ENCODE measurements around the gene MTMR4. TPM values are rescaled to one million over a fixed set of nuclear protein-coding genes. Genes with fewer than 3 reads are reported as not detected.

Gene MTMR4
- total RNA-seq, 1 donor from 2014 or later: 62.4 TPM

DNA sequence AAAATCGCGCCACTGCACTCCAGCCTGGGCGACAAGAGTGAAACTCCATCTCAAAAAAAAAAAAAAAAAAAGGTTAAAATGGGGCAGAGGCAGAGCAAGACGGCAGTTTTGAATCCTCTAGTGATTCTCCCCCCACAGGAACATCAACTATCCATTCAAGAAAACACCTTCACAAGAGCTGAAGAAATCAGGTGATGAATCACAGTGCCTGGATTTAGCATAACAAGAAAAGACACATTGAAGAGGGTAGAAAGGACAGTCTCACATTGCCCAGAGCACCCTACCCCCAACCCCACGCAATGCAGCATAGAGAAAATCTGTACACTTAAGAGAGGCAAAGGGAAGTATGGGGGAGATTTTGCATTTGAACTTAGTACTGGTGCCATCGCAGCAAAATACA lies 68.4 kb downstream of the MTMR4 start:
- Histone ChIP-seq H3K27me3 (ENCODE audit: control insufficient read depth, insufficient read depth, low read length) (no peaks in the 10 kb centered on the region), H3K4me3 (ENCODE audit: low read depth, low read length) (no peak overlapping the region), H3K36me3 (ENCODE audit: control insufficient read depth, insufficient read depth, low read length) (no peaks in the 10 kb centered on the region)
- DNase-seq (ENCODE audit: low read depth): no peak
- no peak for FAIRE-seq
- TF ChIP-seq, protein P1, sequence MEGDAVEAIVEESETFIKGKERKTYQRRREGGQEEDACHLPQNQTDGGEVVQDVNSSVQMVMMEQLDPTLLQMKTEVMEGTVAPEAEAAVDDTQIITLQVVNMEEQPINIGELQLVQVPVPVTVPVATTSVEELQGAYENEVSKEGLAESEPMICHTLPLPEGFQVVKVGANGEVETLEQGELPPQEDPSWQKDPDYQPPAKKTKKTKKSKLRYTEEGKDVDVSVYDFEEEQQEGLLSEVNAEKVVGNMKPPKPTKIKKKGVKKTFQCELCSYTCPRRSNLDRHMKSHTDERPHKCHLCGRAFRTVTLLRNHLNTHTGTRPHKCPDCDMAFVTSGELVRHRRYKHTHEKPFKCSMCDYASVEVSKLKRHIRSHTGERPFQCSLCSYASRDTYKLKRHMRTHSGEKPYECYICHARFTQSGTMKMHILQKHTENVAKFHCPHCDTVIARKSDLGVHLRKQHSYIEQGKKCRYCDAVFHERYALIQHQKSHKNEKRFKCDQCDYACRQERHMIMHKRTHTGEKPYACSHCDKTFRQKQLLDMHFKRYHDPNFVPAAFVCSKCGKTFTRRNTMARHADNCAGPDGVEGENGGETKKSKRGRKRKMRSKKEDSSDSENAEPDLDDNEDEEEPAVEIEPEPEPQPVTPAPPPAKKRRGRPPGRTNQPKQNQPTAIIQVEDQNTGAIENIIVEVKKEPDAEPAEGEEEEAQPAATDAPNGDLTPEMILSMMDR (IDR thresholded peaks at IDR 0.05; ENCODE audit: insufficient read depth, low read length, severe bottlenecking): no peak

Other genes starting within 250 kb of the MTMR4 start
- not detected in 2 replicates for gene MPO, start 233.7 kb downstream of the MTMR4 start, total RNA-seq
- gene TSPOAP1, start 185.8 kb downstream of the MTMR4 start, total RNA-seq: 0.26 and 0.53 TPM in 2 replicates
- 43.1 and 52.1 TPM in 2 replicates for gene SUPT4H1, start 162.4 kb downstream of the MTMR4 start, total RNA-seq
- 6.1 and 7.6 TPM in 2 replicates for gene RNF43, start 97.1 kb downstream of the MTMR4 start, total RNA-seq
- gene HSF5, start 26.2 kb downstream of the MTMR4 start, total RNA-seq: under 0.01 TPM in 1 of 2 replicates, not detected in the other
- under 0.01 TPM in 1 of 2 replicates, not detected in the other for gene TEX14, start 177.4 kb upstream of the MTMR4 start, total RNA-seq
- 17.6 and 34.4 TPM in 2 replicates for gene RAD51C, start 178.0 kb upstream of the MTMR4 start, total RNA-seq
- 0.26 and 0.38 TPM in 2 replicates for gene PPM1E, start 241.2 kb upstream of the MTMR4 start, total RNA-seq

Measured in bronchial epithelial cell (primary cell).